ENCODE measurements around the gene LMNTD2.

Gene LMNTD2

GRCh38 chr11:554428-555226 lies 5.9 kb downstream of the LMNTD2 start:
- DNase-seq (ENCODE audit: low read depth in 3 of 3) = peak in 2 of 3 donors; percentile 45 to 73

GRCh38 chr11:553988-554340 lies 6.6 kb downstream of the LMNTD2 start:
- DNase-seq (ENCODE audit: low read depth in 3 of 3) = no peak

- DNase-seq (ENCODE audit: low read depth in 3 of 3) = no peak
These were observed 7.2 kb downstream of the LMNTD2 start for GRCh38 chr11:553083-553987.

- no peak for DNase-seq (ENCODE audit: low read depth in 3 of 3)
These were observed 8.9 kb downstream of the LMNTD2 start for GRCh38 chr11:551596-551995.

GRCh38 chr11:551131-551530 lies 9.4 kb downstream of the LMNTD2 start:
- no peak for DNase-seq (ENCODE audit: low read depth in 3 of 3)

- no peak for DNase-seq (ENCODE audit: low read depth in 3 of 3)
These were observed 9.8 kb downstream of the LMNTD2 start for GRCh38 chr11:550746-551085.

- no peak for DNase-seq (ENCODE audit: low read depth in 3 of 3)
These were observed 10.4 kb downstream of the LMNTD2 start for GRCh38 chr11:550021-550745.

GRCh38 chr11:548700-549603 lies 11.6 kb downstream of the LMNTD2 start:
- no peak for DNase-seq (ENCODE audit: low read depth in 3 of 3)

GRCh38 chr11:545171-545570 lies 15.4 kb downstream of the LMNTD2 start:
- DNase-seq (ENCODE audit: low read depth in 3 of 3) = no peak

GRCh38 chr11:544817-545166 lies 15.7 kb downstream of the LMNTD2 start:
- DNase-seq (ENCODE audit: low read depth in 3 of 3) = no peak

- no peak for DNase-seq (ENCODE audit: low read depth in 3 of 3)
These were observed 19.1 kb downstream of the LMNTD2 start for GRCh38 chr11:541433-541885.

GRCh38 chr11:540583-541432 lies 19.7 kb downstream of the LMNTD2 start:
- DNase-seq (ENCODE audit: low read depth in 3 of 3) = no peak

- DNase-seq (ENCODE audit: low read depth in 3 of 3) = no peak
These were observed 20.5 kb downstream of the LMNTD2 start for GRCh38 chr11:539971-540481.

- no peak for DNase-seq (ENCODE audit: low read depth in 3 of 3)
These were observed 22.0 kb downstream of the LMNTD2 start for GRCh38 chr11:538431-539051.

GRCh38 chr11:537622-538430 lies 22.7 kb downstream of the LMNTD2 start:
- no peak for DNase-seq (ENCODE audit: low read depth in 3 of 3)

- DNase-seq (ENCODE audit: low read depth in 3 of 3) = peak; percentile 81 to 84 (median 83)
These were observed 23.5 kb downstream of the LMNTD2 start, which contains the start of gene LRRC56 for GRCh38 chr11:536841-537621. Gene LRRC56, plus strand, starts transcription at chr11:537527. Its CDS starts 3,158 bp downstream, at chr11:540685.

- DNase-seq (ENCODE audit: low read depth in 3 of 3) = peak; percentile 93
These were observed 24.8 kb downstream of the LMNTD2 start, which contains the start of gene HRAS for GRCh38 chr11:535519-536454. Gene HRAS, minus strand, starts transcription at chr11:535576.

Measured in stimulated activated CD4-positive, alpha-beta T cell treated with anti-CD3 and anti-CD28 coated beads, TNF-alpha, amount 100 ng/mL, for 48 hours (primary cell).